GM12875 (cell line): ENCODE data around the gene VPS13D.

Experiments
- H3K4me3 ChIP-seq: one replicate; pipeline ENCODE4 v1.5.1; 2011; ENCODE audit warnings: low read depth, low read length, control low read depth
- CTCF ChIP-seq: IDR thresholded peaks from 2 replicates; pipeline ENCODE4 v1.5.1; 2011; ENCODE audit warnings: low read depth, mild to moderate bottlenecking, control low read depth, inconsistent platforms, low read length, moderate library complexity, borderline replicate concordance; ENCODE audit not compliant: insufficient read depth

VPS13D gene

DNA sequence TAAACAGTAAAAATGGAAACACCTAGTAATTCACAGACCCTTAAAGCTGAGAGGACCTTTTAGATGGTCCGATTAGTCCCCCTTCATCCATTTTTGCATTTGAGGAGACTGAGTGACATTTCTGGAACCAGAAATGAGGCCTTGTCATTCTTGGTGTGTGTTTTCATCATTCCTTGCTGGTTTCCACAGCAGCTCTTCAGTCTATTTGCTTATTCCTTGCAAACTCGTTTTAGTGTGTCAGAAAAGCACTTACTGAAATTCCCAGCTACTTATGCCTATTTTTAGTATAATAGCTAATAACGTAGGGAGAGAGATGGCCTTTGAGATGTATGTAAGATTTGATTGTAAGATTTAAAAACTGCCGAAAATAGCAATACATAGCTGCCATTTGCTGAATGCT is 70.9 kb downstream of the VPS13D start:
- TF ChIP-seq CTCF: no peak
- no peak overlapping the region for H3K4me3 ChIP-seq

DNA sequence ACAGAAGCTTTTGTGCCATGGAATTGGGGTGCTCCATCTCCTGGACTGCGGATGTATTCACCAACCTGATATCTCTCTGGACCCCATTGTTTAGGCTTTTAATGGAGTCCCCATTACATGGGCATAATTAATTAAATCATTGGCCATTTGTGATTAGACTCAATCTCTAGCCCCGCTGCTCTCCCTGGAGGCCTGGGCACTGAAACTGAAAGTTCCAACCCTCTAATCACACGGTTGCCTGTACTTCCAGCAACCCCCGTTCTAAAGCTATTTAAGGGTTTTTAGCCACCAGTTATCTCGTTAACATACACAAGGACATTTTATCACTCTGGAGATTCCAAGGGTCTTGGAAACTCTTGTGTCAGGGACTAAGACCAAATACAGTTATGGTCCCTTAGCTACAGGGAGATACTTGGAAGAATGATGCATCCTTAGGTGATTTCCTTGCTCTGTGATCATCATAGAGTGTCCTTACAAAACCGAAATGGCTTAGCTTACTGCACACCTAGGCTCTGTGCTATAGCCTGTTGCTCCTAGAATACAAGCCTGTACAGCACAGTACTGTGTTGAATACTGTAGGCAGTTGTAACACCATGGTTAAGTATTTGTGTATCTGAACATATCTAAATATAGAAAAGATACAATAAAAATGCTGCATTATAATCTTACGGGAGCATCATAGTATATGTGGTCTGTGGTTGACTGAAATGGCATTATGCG is 71.8 kb downstream of the VPS13D start:
- TF ChIP-seq CTCF: no peak
- no peak overlapping the region for H3K4me3 ChIP-seq

GRCh38 chr1:12302798-12303447 is 73.1 kb downstream of the VPS13D start:
- TF ChIP-seq CTCF: no peak
- H3K4me3 ChIP-seq: no peak overlapping the region

DNA sequence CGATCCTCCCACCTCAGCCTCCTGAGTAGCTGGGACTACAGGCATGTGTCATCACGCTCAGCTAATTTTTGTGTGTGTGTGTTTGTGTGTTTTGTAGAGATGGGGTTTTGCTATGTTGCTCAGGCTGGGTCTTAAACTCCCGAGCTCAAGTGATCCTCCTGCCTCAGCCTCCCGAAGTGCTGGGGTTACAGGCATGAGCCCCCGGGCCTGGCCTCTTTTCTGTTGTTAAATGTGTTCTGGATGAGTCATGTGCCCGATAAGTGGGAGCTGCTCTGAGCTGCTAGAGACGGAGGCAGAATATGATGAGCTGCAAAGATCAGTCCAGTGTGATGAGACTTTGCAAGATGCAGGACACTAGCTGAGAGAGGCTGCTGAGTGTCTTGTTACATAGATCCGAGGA is 75.5 kb downstream of the VPS13D start:
- H3K4me3 ChIP-seq: no peak overlapping the region
- TF ChIP-seq CTCF: no peak

DNA sequence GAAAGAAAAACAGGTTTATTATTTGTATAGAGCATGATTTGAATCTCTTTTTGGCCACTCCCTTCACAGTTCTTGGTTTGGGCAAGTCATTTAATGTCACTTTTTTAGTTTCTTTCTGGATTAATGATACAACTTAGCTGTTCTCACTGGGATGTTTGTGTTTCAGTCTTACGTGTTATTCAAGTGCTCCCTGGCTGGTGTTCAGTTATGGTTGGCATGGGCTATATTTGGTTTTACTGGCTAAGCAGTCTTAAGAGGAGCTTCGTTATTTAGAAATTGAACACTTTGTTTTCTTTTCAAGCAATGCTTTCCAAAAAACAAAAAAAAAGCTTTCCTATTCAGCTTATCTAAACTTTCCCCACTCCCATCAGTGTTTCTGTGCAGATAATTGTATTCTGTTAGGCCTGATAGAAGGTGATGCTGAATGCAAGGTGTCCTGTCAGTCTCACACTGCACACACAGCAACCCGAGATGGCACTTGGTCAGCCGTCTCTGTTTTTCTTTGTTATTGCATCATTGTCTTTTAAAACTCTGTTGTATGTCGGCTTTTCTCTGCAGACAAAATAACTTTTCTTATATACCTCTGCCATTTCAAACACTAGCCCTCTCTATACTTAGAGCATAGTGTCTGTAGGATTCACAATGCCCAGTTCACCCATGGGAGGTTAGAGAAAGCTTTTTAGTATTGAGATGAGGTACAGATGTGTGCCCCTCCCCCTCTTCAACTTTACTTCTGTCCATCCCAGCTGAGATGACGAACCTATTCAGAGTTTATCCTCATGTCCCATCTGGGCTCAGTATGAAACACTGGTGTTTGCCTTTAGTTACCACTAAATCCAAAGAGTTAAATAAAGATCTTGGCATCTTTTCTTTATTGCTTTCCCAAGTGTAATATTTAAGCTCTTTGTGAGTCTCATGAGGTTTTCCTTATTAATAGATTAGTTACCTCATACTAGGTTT is 80.2 kb downstream of the VPS13D start:
- TF ChIP-seq CTCF: no peak
- H3K4me3 ChIP-seq: no peak overlapping the region

DNA sequence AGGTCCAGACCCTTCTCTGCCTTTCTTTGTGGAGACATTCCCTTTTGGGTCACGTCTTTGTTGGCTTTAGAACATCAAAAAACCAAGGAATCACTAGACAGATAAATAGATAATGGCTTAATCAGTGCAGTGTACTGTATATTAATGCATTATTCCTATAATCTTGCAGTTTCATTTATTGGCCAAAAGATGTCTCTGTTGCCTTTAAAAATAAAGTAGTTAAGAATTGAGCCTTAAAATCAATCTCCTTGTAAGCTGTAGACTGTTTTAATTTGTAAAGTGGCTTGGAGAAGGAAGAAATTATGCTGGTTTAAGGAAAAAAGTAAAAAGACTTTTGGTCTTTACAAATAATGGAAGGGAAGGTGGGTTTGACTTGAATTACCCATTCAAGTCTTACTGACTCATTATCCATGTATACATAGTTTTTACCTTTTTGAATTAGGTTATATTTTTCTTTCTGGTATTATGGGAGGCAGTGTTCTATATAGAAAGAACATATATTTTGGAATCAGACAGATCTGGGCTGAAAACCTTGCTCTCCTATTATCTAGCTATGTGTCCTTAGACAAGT is 84.6 kb downstream of the VPS13D start:
- no peak for TF ChIP-seq CTCF
- no peak overlapping the region for H3K4me3 ChIP-seq
